Measurements from ENCODE around the gene CTNNB1.
"Not testable (repeated sequence)": the region's sequence is repeated elsewhere in the genome, so short reads cannot be mapped to it uniquely, and the experiment has no call there.

Gene CTNNB1

GRCh38 chr3:41259449-41260062 lies 60.3 kb downstream of the CTNNB1 start:
- DNase-seq (ENCODE audit: low spot score): no peak

DNA sequence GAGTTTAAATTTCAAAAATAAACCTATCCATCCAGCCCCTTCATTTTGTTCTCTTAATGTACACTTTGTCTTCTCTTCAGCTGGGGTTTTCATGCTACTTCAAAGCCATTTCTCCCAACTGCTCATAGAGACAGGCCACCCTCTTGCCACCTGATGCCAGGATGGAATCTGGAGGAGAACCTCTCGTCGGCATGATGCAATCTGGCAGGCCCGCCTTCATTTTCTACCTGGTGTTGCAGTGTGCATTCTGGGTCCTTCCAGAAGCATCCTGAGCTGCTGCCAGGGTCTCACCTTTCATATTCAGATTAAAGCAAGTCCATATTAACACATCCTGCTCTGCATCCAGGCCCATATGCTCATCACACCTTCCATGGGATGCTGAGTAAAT lies 60.8 kb downstream of the CTNNB1 start:
- no peak for DNase-seq (ENCODE audit: low spot score)

DNA sequence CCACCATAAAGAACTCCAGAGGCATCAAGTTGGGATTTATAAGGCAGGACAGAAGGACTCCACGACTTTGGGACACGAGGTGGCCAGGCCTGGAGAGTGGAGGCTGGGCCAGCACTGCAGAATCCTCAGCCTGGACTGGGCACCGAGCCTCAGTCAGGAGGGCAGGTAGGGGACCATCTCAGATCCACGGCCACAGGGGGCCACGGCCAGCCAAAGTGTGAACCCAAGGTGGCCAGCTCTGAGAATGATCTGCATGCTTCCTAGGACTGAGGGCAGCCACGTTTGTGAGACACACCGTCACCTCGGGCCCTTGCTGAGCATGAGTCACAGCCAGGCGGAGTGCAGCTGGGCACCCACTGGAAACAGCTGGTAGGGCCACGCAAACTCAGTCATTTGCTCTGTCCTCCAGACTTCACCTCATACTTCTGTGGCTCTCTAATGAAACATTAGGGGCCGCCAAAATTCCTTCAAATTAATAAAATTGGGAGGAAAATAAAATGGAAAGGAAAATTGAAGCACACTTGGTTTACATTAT lies 65.8 kb downstream of the CTNNB1 start:
- DNase-seq (ENCODE audit: low spot score): no peak

GRCh38 chr3:41265823-41266273 lies 66.5 kb downstream of the CTNNB1 start:
- no peak for DNase-seq (ENCODE audit: low spot score)

GRCh38 chr3:41267975-41268640 lies 68.8 kb downstream of the CTNNB1 start:
- peak; percentile 79 for DNase-seq (ENCODE audit: low spot score)

DNA sequence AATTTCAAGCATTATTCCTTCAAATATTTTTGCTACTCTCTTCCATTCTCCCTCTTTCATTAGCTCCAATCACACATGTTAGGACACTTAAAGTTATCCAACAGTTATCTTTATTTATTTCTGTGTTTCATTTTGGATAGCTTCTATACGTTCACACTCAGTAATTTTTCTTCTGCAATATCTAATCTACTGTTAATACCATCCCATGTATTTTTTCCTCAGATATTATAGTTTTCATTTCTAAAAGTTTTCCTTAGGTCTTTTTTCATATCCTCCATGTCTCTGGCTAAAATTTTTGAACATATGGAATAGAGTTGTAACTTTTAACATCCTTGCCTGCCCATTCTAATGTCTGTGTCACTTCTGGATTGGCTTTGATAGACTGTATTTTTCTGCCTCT lies 73.4 kb downstream of the CTNNB1 start:
- no peak for DNase-seq (ENCODE audit: low spot score)

GRCh38 chr3:41274944-41275668 lies 75.8 kb downstream of the CTNNB1 start:
- peak; percentile 63 for DNase-seq (ENCODE audit: low spot score)

GRCh38 chr3:41276191-41276590 lies 76.9 kb downstream of the CTNNB1 start:
- no peak for DNase-seq (ENCODE audit: low spot score)

GRCh38 chr3:41277790-41278465 lies 78.6 kb downstream of the CTNNB1 start:
- no peak for DNase-seq (ENCODE audit: low spot score)

DNA sequence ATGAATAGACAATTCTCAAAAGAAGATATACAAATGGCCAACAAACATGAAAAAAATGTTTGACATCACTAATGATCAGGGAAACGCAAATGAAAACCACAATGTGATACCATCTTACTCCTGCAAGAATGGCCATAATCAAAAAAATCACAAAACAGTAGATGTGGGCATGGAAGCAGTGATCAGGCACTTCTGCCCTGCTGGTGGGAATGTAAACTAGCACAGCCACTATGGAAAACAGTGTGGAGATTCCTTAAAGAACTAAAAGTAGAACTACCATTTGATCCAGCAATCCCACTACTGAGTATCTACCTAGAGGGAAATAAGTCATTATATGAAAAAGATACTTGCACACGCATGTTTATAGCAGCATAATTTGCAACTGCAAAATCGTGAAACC lies 85.6 kb downstream of the CTNNB1 start:
- DNase-seq (ENCODE audit: low spot score): not testable (repeated sequence)

- DNase-seq (ENCODE audit: low spot score): no peak
These were observed 87.0 kb downstream of the CTNNB1 start for GRCh38 chr3:41286305-41286704.

DNA sequence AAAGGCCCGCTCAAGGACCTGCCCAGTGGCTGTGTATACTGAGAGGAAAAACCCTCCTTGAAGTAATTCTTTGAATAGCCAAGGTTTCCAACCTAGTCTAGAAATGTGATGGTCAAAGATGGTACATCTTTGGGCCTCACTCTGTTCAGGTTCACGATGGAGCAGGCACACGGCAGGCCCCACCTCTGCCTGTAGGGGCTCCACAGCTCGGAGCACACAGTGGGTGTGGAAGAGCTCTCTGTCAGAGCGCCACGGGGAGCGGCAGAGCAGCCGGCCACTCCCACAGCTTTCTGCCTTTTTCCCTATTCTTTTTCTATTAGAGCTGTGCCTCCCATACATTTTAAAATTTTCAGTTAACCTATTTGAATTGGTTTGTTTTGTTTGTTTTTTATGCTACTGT lies 89.5 kb downstream of the CTNNB1 start:
- no peak for DNase-seq (ENCODE audit: low spot score)
